ENCODE results near the gene WRNIP1. TPM values are rescaled to one million over a fixed set of nuclear protein-coding genes. Genes with fewer than 3 reads are reported as not detected.

The WRNIP1 gene
- total RNA-seq, 4 donors from 2014 or later = 62.6 to 89.4 (median 76.2) TPM

DNA sequence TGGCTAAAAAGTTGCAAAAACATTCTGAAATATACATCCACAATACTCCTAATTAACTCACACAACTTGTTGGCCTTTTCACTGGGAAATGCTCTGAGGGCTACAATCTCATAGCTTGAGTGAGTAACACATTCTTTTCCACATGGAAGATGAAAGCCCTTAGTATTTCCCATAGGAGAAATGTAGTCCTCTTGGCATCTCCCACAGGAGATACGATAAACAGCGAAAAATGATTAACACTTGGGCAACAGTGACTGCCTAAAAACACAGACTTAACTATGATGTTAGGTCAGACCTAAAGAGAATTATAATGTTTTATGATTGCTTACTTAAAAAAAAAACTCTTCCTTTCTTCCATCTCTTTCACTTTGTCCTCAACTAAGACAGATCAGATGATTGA is 23.4 kb upstream of the WRNIP1 start:
- Histone ChIP-seq H3K27me3 (no peaks in the 10 kb centered on the region), H3K27ac (no peak overlapping the region), H3K4me3 (no peak overlapping the region), H3K36me3 (no peaks in the 10 kb centered on the region), H3K9me3 (no peaks in the 10 kb centered on the region), H3K4me1 (peaks cover 0 to 8% (median 0%) of the 10 kb centered on the region in 4 donors)
- TF ChIP-seq POLR2A (IDR thresholded peaks at IDR 0.05) = no peak
- TF ChIP-seq, protein P1, sequence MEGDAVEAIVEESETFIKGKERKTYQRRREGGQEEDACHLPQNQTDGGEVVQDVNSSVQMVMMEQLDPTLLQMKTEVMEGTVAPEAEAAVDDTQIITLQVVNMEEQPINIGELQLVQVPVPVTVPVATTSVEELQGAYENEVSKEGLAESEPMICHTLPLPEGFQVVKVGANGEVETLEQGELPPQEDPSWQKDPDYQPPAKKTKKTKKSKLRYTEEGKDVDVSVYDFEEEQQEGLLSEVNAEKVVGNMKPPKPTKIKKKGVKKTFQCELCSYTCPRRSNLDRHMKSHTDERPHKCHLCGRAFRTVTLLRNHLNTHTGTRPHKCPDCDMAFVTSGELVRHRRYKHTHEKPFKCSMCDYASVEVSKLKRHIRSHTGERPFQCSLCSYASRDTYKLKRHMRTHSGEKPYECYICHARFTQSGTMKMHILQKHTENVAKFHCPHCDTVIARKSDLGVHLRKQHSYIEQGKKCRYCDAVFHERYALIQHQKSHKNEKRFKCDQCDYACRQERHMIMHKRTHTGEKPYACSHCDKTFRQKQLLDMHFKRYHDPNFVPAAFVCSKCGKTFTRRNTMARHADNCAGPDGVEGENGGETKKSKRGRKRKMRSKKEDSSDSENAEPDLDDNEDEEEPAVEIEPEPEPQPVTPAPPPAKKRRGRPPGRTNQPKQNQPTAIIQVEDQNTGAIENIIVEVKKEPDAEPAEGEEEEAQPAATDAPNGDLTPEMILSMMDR (IDR thresholded peaks at IDR 0.05) = no peak
- TF ChIP-seq EP300 (IDR thresholded peaks at IDR 0.05) = no peak
- DNase-seq (ENCODE audit: low spot score in 2 of 2) = no peak
- WGBS, 2 donors = 82 to 85% methylated on average over 2 of the region's 2 CpGs

DNA sequence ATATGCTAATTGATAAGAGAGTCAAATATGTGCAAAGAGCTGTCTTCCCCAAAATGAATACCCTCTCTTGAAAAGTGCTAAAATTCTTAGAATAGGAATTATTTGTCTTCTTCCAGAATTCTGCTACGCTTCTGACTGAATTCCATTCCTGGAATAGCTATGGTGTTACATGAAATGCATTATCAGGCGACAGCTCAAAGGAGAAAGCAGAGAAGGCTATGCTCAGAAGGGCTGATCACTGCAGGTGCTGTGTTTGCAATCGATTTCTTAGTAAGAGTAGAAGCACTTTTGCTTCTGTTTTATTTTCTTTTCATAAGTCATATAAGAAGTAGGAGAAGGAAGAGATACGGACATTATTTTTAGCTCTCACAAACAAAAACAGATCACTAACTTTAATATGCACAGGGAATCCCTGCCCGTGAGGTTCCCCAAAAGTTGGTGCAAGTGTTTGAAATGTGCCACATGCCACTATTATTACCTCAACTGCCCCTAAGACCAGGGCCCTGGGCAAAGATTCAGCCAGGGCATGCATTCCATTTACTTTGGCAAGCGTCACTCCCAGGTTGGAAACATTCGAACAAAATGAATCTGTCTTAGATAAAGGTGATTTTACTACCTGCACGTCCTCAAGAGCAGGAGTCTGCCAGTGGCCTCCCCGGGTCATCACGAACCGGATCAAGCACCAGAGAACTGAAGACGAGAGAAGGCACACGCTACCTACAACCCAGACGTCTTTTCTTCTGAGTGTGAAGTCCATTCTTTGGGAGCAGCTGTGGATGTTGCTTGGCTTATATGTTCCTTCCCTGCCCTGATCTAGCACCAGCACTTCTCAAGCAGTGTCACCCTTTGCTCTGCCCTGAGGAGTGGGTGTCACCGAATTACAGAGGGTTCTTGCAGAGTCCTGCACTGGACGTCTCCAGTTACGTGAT is 21.6 kb upstream of the WRNIP1 start:
- H3K36me3 ChIP-seq = no peaks in the 10 kb centered on the region
- 77 to 78% methylated on average over 17 of the region's 17 CpGs for WGBS, 2 donors
- no peak overlapping the region for H3K27ac ChIP-seq
- TF ChIP-seq EP300 (IDR thresholded peaks at IDR 0.05) (no peak), POLR2A (IDR thresholded peaks at IDR 0.05) (no peak)
- TF ChIP-seq, protein P1 (IDR thresholded peaks at IDR 0.05) = no peak
- no peaks in the 10 kb centered on the region for H3K27me3 ChIP-seq
- no peaks in the 10 kb centered on the region for H3K9me3 ChIP-seq
- no peak for DNase-seq (ENCODE audit: low spot score in 2 of 2)
- no peak overlapping the region for H3K4me3 ChIP-seq
- H3K4me1 ChIP-seq = peaks cover 0 to 2% (median 0%) of the 10 kb centered on the region in 4 donors

DNA sequence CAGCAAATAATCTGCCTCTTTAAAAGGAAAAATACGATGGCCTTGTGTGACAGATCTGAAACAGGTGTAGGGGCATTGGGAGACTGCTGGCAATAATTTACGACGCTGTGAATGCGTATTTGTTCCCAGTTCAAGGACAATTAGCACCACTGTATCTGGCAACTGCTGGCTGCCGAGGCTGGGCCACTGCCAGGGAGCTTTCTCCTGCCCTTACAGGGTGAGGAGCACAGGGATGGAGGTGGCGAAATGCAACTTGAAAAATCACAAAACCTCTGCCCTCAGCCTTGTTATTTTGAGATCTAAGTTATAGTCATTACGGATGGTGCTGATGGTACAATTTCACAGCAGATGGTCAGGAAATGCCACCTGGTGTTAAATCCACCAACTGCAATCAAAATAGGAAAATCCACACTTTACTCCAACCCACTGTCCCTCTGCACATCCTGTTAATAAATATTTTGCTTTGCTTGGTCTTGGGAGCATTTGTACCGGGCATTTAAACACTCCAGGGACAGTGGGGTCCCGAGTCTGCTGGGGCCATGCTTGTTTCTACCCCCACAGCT is 20.9 kb upstream of the WRNIP1 start:
- H3K27ac ChIP-seq = no peak overlapping the region
- no peak for TF ChIP-seq POLR2A (IDR thresholded peaks at IDR 0.05)
- TF ChIP-seq, protein P1 (IDR thresholded peaks at IDR 0.05) = no peak
- TF ChIP-seq EP300 (IDR thresholded peaks at IDR 0.05) = no peak
- 55 to 68% methylated on average over 9 of the region's 9 CpGs for WGBS, 2 donors
- no peak for DNase-seq (ENCODE audit: low spot score in 2 of 2)
- H3K27me3 ChIP-seq = no peaks in the 10 kb centered on the region
- H3K9me3 ChIP-seq = no peaks in the 10 kb centered on the region
- H3K4me1 ChIP-seq = peaks cover 0 to 4% (median 0%) of the 10 kb centered on the region in 4 donors
- H3K4me3 ChIP-seq = no peak overlapping the region
- no peaks in the 10 kb centered on the region for H3K36me3 ChIP-seq

DNA sequence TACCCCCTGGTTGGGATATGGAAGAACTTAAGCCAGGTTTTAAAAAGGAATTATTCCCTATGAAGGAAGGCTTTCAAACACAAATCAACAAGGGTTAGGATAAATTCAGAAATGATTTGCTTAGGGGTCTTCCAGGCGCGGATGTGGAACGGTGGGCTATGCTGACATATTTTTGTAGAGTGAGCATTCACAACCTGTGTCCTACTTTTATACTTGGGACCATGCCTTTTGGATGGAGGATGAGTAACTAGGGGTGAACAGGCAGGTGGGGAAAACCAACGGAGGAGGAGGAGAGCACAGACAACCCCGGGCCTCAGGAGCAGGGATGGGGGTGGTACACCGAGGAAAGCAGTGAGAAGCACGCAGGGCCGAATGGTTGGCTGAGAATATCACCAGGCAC is 20.4 kb upstream of the WRNIP1 start:
- H3K27me3 ChIP-seq = no peaks in the 10 kb centered on the region
- H3K36me3 ChIP-seq = no peaks in the 10 kb centered on the region
- no peak for DNase-seq (ENCODE audit: low spot score in 2 of 2)
- H3K9me3 ChIP-seq = no peaks in the 10 kb centered on the region
- 89 to 93% methylated on average over 8 of the region's 8 CpGs for WGBS, 2 donors
- no peak for TF ChIP-seq EP300 (IDR thresholded peaks at IDR 0.05)
- no peak for TF ChIP-seq POLR2A (IDR thresholded peaks at IDR 0.05)
- TF ChIP-seq, protein P1 (IDR thresholded peaks at IDR 0.05) = no peak
- H3K27ac ChIP-seq = no peak overlapping the region
- H3K4me3 ChIP-seq = no peak overlapping the region
- H3K4me1 ChIP-seq = peaks cover 0 to 8% (median under 1%) of the 10 kb centered on the region in 4 donors

DNA sequence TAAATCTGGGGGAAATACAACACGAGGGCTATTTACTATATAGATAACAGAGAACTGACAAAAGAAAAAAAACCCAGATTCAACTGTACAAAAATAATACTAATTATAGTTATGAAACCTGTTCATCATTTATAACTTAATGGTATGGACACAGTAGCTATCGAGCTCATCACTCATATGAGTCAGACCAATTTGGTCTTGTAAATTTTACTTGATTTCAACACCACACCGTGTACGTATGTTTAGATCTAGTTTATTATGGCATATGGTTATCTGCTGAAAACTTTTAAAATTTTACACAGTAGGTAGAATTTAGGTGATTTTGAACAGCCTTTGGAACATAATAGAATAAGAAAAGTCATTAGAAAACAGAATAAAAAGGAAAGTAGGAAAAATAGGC is 19.9 kb upstream of the WRNIP1 start:
- Histone ChIP-seq H3K27me3 (no peaks in the 10 kb centered on the region), H3K4me3 (no peak overlapping the region), H3K4me1 (peaks cover 0 to 9% (median 2%) of the 10 kb centered on the region in 4 donors), H3K36me3 (no peaks in the 10 kb centered on the region), H3K27ac (no peak overlapping the region), H3K9me3 (no peaks in the 10 kb centered on the region)
- TF ChIP-seq EP300 (IDR thresholded peaks at IDR 0.05) = no peak
- no peak for TF ChIP-seq POLR2A (IDR thresholded peaks at IDR 0.05)
- TF ChIP-seq, protein P1 (IDR thresholded peaks at IDR 0.05) = no peak
- no peak for DNase-seq (ENCODE audit: low spot score in 2 of 2)
- WGBS, 2 donors = 93 to 94% methylated on average over 4 of the region's 4 CpGs
